Mesenchymal stem cell (in vitro differentiated cells and primary cell): ENCODE results near the gene NDUFA7.

Experiments used
- DNase-seq: peaks from one replicate; pipeline ENCODE4 v3.0.0-alpha.2; 2013
- H2AFZ ChIP-seq: one replicate; pipeline ENCODE4 v1.6.1; 2013; ENCODE audit warnings: low read depth, mild to moderate bottlenecking, control low read depth, inconsistent platforms, low read length, moderate library complexity
- H2AK5ac ChIP-seq: 2 replicates; pipeline ENCODE4 v1.6.1; 2013; ENCODE audit warnings: low read length, moderate library complexity, mild to moderate bottlenecking, inconsistent platforms; ENCODE audit not compliant: severe bottlenecking
- H2BK120ac ChIP-seq: one replicate; pipeline ENCODE4 v1.6.1; 2013; ENCODE audit warnings: low read depth, mild to moderate bottlenecking, inconsistent platforms, low read length, moderate library complexity
- H2BK12ac ChIP-seq, 2 experiments: one replicate each; pipeline ENCODE4 v1.6.1; 2013; ENCODE audit warnings: inconsistent platforms in 2 of 2, low read length in 2 of 2, mild to moderate bottlenecking in 2 of 2, moderate library complexity in 2 of 2, control low read depth in 1 of 2
- H2BK15ac ChIP-seq: one replicate; pipeline ENCODE4 v1.6.1; 2013; ENCODE audit warnings: mild to moderate bottlenecking, low read depth, inconsistent platforms; ENCODE audit not compliant: poor library complexity, severe bottlenecking
- H2BK5ac ChIP-seq: 2 replicates; pipeline ENCODE4 v1.6.1; 2013; ENCODE audit warnings: low read depth, mild to moderate bottlenecking, low read length, control low read depth, inconsistent platforms; ENCODE audit not compliant: poor library complexity, severe bottlenecking
- H3K14ac ChIP-seq, 2 experiments: one replicate each; pipeline ENCODE4 v1.6.1; 2013; ENCODE audit warnings: inconsistent platforms in 2 of 2, low read length in 2 of 2, control low read depth in 1 of 2, mild to moderate bottlenecking in 1 of 2, moderate library complexity in 1 of 2
- H3K18ac ChIP-seq, 2 experiments: one replicate each; pipeline ENCODE4 v1.6.1; 2013; ENCODE audit warnings: inconsistent platforms in 2 of 2, low read length in 2 of 2, control low read depth in 1 of 2, low read depth in 1 of 2, mild to moderate bottlenecking in 1 of 2
- H3K23ac ChIP-seq, 2 experiments: one replicate each; pipeline ENCODE4 v1.6.1; 2013; ENCODE audit warnings: inconsistent platforms in 2 of 2, low read length in 2 of 2, mild to moderate bottlenecking in 2 of 2, moderate library complexity in 2 of 2, control low read depth in 1 of 2
- H3K27ac ChIP-seq: 2 replicates; pipeline ENCODE4 v1.5.1; 2013; ENCODE audit warnings: mild to moderate bottlenecking, moderate library complexity, low read length, control low read depth, inconsistent platforms; ENCODE audit not compliant: poor library complexity, severe bottlenecking
- H3K27me3 ChIP-seq, 2 experiments: 2 replicates each; pipeline versions ENCODE4 v1.6.1 to v1.7.0; 2013; ENCODE audit warnings: low read length in 2 of 2, mild to moderate bottlenecking in 2 of 2, moderate library complexity in 2 of 2, control low read depth in 1 of 2, inconsistent platforms in 1 of 2; ENCODE audit not compliant: control insufficient read depth in 1 of 2, insufficient read depth in 1 of 2
- H3K36me3 ChIP-seq, 2 experiments: 2 replicates each; pipeline versions ENCODE4 v1.6.1 to v1.7.0; 2013; ENCODE audit warnings: low read length in 2 of 2, control low read depth in 1 of 2, inconsistent platforms in 1 of 2, low read depth in 1 of 2, mild to moderate bottlenecking in 1 of 2; ENCODE audit not compliant: insufficient read depth in 2 of 2, control insufficient read depth in 1 of 2
- H3K4ac ChIP-seq, 2 experiments: one replicate each; pipeline ENCODE4 v1.6.1; 2013; ENCODE audit warnings: inconsistent platforms in 2 of 2, low read length in 2 of 2, mild to moderate bottlenecking in 2 of 2, moderate library complexity in 2 of 2, control low read depth in 1 of 2, low read depth in 1 of 2
- H3K4me1 ChIP-seq: 2 replicates; pipeline ENCODE4 v1.6.1; 2013; ENCODE audit warnings: low read depth, low read length, control low read depth; ENCODE audit not compliant: control insufficient read depth, insufficient read depth
- H3K4me2 ChIP-seq: 2 replicates; pipeline ENCODE4 v1.6.1; 2013; ENCODE audit warnings: low read length, mild to moderate bottlenecking, inconsistent platforms; ENCODE audit not compliant: poor library complexity, severe bottlenecking
- H3K4me3 ChIP-seq, 2 experiments: 2 replicates each; pipeline versions ENCODE4 v1.5.1 to v1.7.0; 2013; ENCODE audit warnings: low read length in 2 of 2, mild to moderate bottlenecking in 2 of 2, control low read depth in 1 of 2, low read depth in 1 of 2; ENCODE audit not compliant: insufficient read depth in 1 of 2
- H3K79me1 ChIP-seq: replicated peaks from 2 replicates; pipeline ENCODE4 v1.6.1; 2013; ENCODE audit warnings: mild to moderate bottlenecking, control low read depth, low read length, inconsistent platforms; ENCODE audit not compliant: poor library complexity, severe bottlenecking
- H3K9ac ChIP-seq: 2 replicates; pipeline ENCODE4 v1.7.0; 2013; ENCODE audit warnings: mild to moderate bottlenecking, low read length, moderate library complexity
- H3K9me3 ChIP-seq: 2 replicates; pipeline ENCODE4 v1.7.0; 2013; ENCODE audit warnings: mild to moderate bottlenecking, low read length; ENCODE audit not compliant: control insufficient read depth
- H4K8ac ChIP-seq: one replicate; pipeline ENCODE4 v1.6.1; 2013; ENCODE audit warnings: inconsistent platforms, mild to moderate bottlenecking, low read length, moderate library complexity
- H4K91ac ChIP-seq: one replicate; pipeline ENCODE4 v1.6.1; 2013; ENCODE audit warnings: mild to moderate bottlenecking, low read length, inconsistent platforms
- WGBS: methylation state at CpG from one replicate; pipeline ENCODE4 v1.1.7; 2013; ENCODE audit warnings: mixed read lengths; 5-methylcytosine and 5-hydroxymethylcytosine counted together

Gene NDUFA7

GRCh38 chr19:8261881-8262280, 59.3 kb downstream of the NDUFA7 start:
- no peak overlapping the region for H2BK12ac ChIP-seq
- H3K18ac ChIP-seq, result no peak overlapping the region
- no peak overlapping the region for H3K9ac ChIP-seq
- no peak overlapping the region for H4K8ac ChIP-seq
- no peak overlapping the region for H4K91ac ChIP-seq
- no peak overlapping the region for H3K4ac ChIP-seq
- WGBS, result 87% methylated on average over 13 of the region's 14 CpGs
- H2AK5ac ChIP-seq, result no peak overlapping the region
- no peak overlapping the region for H3K23ac ChIP-seq
- H3K27me3 ChIP-seq, result peaks cover 0 to 4% of the 10 kb centered on the region in 2 experiments
- H2BK15ac ChIP-seq, result no peak overlapping the region
- no peak overlapping the region for H3K27ac ChIP-seq
- H3K36me3 ChIP-seq, result peaks cover 2 to 20% of the 10 kb centered on the region in 2 experiments
- no peaks in the 10 kb centered on the region for H3K9me3 ChIP-seq
- no peak overlapping the region for H2BK120ac ChIP-seq
- no peaks in the 10 kb centered on the region for H3K4me1 ChIP-seq
- DNase-seq, result no peak
- H2AFZ ChIP-seq, result no peak overlapping the region
- H3K4me2 ChIP-seq, result no peak overlapping the region
- H3K79me1 ChIP-seq, result no peaks in the 10 kb centered on the region
- H2BK5ac ChIP-seq, result no peak overlapping the region
- H3K4me3 ChIP-seq, result no peak overlapping the region
- H3K14ac ChIP-seq, result no peak overlapping the region

- Histone ChIP-seq H2BK12ac (no peak overlapping the region), H3K14ac (no peak overlapping the region), H3K18ac (no peak overlapping the region), H2AK5ac (no peak overlapping the region), H2AFZ (no peak overlapping the region), H3K9ac (no peak overlapping the region), H2BK15ac (no peak overlapping the region), H2BK120ac (no peak overlapping the region), H4K91ac (no peak overlapping the region), H4K8ac (no peak overlapping the region), H3K4ac (no peak overlapping the region), H3K27me3 (peaks cover 0 to 4% of the 10 kb centered on the region in 2 experiments), H3K27ac (no peak overlapping the region), H3K4me3 (no peak overlapping the region), H3K4me1 (no peaks in the 10 kb centered on the region), H3K36me3 (peaks cover 6 to 25% of the 10 kb centered on the region in 2 experiments), H2BK5ac (no peak overlapping the region), H3K23ac (no peak overlapping the region), H3K79me1 (no peaks in the 10 kb centered on the region), H3K4me2 (no peak overlapping the region), H3K9me3 (no peaks in the 10 kb centered on the region)
- no peak for DNase-seq
- 94% methylated on average over 9 of the region's 9 CpGs for WGBS
Observed at GRCh38 chr19:8261347-8261746, 59.8 kb downstream of the NDUFA7 start.
